Measurements from ENCODE around the gene PCDH9.

Gene PCDH9

GRCh38 chr13:66689628-66690027 is 540.5 kb downstream of the PCDH9 start:
- in situ Hi-C loops (cut with MboI; ENCODE audit: low sequenced_read_pairs), result no loop called here

DNA sequence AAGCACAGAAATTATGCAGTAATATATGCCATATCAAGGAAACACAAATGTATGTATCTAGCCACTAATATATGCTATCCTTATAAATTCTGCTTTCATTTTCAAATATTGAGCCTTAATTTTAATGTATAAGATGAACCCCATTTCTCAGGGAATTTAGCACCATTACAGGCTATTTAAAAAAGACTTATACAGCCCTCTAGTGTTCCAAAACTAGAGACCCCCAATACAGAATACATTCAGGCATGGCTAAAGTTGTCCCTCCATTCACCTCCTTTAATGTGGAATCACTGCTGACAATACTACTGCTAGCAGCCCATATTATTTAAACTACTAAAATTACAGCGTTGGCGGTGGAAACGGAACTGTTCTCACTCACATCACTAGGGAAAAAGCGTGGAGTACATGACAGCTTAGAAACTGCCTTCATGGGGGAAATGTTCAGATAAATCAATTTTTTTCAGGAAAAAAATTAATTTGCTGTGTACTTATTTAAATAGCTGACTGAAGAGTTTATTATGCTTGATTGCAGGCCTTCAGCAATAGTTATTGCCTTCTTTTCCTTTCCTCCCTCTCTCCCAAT is 541.0 kb downstream of the PCDH9 start:
- in situ Hi-C loops (cut with MboI; ENCODE audit: low sequenced_read_pairs), result no loop called here

DNA sequence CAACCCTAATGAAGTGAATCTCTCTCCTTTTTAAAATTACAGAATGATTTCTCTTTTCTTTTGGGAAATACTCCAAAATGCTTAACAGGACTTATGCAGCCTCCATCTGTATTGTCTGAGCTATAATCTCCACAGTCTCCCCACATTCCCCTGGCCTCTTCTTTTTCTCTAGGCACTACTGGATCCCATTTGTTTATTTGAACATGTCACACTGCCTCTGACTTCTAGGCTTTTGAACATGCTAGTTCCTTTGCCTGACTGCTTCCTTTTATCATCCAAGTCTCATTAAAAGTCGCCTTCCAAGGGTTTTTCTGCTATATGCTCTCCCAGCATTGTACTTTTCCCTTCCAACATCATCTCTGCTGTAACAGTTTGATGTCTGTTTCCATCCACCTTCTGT is 548.7 kb downstream of the PCDH9 start:
- in situ Hi-C loops (cut with MboI; ENCODE audit: low sequenced_read_pairs), result no loop called here

GRCh38 chr13:66680031-66680430 is 550.1 kb downstream of the PCDH9 start:
- in situ Hi-C loops (cut with MboI; ENCODE audit: low sequenced_read_pairs), result no loop called here

DNA sequence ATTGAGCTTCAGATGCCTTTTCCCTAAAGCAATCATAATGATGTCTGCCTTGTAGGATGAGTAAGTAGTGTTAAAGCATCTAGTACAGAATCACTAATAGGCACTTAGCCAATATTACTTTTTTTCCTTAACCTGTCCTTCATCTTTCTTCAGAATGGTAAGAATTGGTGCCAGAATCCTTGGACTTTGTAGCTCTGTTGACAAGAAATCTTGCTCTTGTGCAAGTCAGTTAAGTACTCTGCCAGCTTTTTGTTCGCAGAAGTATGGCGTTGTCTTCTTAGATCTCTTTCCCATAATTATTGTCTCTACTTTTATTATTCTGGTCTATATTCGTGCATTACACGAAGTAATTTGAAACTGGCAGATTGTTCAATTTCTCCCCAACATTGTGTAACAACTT is 554.5 kb downstream of the PCDH9 start:
- in situ Hi-C loops (cut with MboI; ENCODE audit: low sequenced_read_pairs), result no loop called here

DNA sequence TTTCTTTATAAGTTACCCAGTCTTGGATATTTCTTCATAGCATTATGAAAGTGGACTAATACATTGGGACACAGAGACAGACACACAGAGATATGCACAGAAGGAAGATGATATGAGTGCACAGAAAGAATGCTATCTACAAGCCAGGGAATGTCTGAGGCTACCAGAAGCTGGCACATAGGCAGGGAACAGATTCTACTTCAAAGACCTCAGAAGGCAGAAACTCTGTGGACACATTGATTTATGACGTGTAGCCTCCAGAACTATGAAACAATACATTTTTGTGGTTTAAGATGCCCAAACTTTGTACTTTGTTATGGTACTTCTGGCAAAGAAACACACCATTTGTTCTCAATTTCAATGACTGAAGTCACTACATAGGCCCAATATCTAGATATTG is 556.7 kb downstream of the PCDH9 start:
- in situ Hi-C loops (cut with MboI; ENCODE audit: low sequenced_read_pairs), result no loop called here

DNA sequence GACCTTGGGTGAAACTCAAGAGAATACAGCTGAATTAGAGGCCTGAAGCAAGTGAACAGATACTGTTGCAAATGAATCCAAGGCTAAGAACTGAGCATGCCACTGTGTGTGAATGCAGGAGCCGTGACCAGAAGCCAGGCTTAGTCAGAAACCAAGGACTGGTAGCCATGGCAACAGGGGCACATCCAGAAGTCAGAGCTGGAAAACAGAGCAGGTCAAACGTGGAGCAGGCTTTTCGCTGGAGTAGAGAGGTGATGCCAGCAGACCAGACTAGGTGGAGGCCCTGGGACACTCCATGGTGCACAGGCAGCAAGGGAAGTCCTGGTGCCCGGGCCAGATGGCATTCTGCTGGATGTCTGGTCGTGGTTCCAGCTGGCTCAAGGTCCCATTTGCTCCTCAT is 564.1 kb downstream of the PCDH9 start:
- in situ Hi-C loops (cut with MboI; ENCODE audit: low sequenced_read_pairs), result no loop called here

- in situ Hi-C loops (cut with MboI; ENCODE audit: low sequenced_read_pairs), result no loop called here
These were observed 566.4 kb downstream of the PCDH9 start for GRCh38 chr13:66663711-66664110.

- in situ Hi-C loops (cut with MboI; ENCODE audit: low sequenced_read_pairs), result no loop called here
These were observed 566.9 kb downstream of the PCDH9 start for GRCh38 chr13:66663206-66663605.

GRCh38 chr13:66661336-66661735 is 568.8 kb downstream of the PCDH9 start:
- in situ Hi-C loops (cut with MboI; ENCODE audit: low sequenced_read_pairs), result no loop called here

DNA sequence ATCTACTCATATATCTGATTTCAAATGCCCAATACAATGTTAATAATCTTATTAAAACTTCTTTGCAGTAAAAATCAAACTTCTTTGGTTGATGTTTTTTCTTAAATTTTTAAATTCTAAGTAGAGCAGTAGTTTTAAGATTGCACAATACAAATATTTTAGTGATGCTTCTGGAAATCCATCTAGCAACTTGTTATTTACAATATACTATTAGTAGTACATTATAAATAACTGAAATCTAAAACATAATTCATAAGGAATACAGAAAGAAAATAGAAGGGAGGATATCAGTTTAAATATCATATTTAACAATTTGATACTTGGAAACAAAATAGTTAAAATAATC is 569.7 kb downstream of the PCDH9 start:
- in situ Hi-C loops (cut with MboI; ENCODE audit: low sequenced_read_pairs), result no loop called here

- in situ Hi-C loops (cut with MboI; ENCODE audit: low sequenced_read_pairs), result no loop called here
These were observed 570.3 kb downstream of the PCDH9 start for GRCh38 chr13:66659701-66660467.

DNA sequence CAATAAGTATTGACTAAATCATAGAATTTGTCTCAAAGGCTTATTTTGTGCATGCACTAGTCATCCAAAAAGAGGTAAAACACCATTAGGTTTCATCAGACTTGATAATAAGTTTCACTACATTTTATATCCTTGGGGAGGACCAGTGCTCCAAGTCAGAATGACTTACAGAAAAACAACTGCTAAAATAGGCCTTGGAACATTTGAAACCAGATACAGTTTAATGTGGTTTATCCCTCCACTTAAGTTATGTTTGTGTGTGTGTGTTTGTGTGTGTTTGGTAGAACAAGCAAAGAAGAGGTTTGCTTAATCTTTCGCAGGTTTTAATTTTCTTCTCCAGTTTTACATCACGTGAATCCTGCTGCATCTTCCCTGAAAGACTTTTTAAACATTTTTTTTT is 570.9 kb downstream of the PCDH9 start:
- in situ Hi-C loops (cut with MboI; ENCODE audit: low sequenced_read_pairs), result no loop called here

- in situ Hi-C loops (cut with MboI; ENCODE audit: low sequenced_read_pairs), result no loop called here
These were observed 572.8 kb downstream of the PCDH9 start for GRCh38 chr13:66657165-66657881.

DNA sequence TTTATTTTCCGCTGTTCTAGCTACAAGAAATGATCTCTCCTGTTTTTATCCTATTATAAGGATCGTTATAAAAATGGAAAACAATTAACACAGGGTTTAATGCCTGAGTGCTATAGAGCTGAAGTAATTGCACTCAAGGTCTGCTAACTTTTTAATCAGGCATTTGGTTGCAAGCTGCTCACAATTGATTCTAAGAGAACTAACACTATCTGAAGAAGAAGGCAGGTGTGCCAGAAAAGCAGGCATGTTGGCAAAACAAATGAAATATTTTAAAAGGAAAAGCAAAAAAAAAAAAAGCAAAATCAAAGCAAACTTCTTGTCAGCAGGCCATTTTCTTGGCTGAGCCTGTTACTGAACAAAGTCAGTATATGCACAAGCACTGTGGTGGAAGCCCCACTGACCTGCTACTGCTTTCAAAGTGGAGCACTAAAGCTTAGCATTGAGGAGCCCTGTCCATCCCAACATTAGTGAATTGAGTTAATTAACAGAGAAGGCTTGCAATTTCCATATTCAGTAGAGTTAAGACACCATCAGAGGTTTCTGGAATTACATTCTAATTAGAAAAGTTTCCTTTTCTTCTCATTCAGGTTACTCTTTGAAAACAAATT is 574.2 kb downstream of the PCDH9 start:
- in situ Hi-C loops (cut with MboI; ENCODE audit: low sequenced_read_pairs), result no loop called here

GRCh38 chr13:66644855-66645460 is 585.2 kb downstream of the PCDH9 start:
- in situ Hi-C loops (cut with MboI; ENCODE audit: low sequenced_read_pairs), result no loop called here

- in situ Hi-C loops (cut with MboI; ENCODE audit: low sequenced_read_pairs), result no loop called here
These were observed 589.9 kb downstream of the PCDH9 start for GRCh38 chr13:66640231-66640630.

- in situ Hi-C loops (cut with MboI; ENCODE audit: low sequenced_read_pairs), result no loop called here
These were observed 591.1 kb downstream of the PCDH9 start for GRCh38 chr13:66639044-66639443.

- in situ Hi-C loops (cut with MboI; ENCODE audit: low sequenced_read_pairs), result no loop called here
These were observed 594.6 kb downstream of the PCDH9 start for GRCh38 chr13:66635526-66635925.

DNA sequence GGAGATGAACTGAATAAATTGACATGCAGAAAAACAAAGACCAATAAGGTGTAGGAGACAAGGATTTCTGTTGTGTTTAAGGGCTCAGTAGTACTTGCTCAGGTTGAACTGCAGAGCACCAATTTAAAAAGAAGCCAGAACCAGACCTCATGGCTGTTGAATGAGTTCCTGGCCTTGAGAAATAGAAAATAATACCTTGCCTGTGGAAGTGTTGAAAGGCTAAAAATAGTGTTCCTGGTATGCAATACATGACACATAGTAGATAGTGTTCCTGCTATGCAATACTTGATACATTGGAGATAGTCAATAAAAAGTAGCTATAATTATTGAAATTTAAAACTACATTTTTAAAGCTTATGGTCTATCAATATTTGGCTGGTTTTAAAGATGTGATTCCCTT is 595.8 kb downstream of the PCDH9 start:
- in situ Hi-C loops (cut with MboI; ENCODE audit: low sequenced_read_pairs), result no loop called here

DNA sequence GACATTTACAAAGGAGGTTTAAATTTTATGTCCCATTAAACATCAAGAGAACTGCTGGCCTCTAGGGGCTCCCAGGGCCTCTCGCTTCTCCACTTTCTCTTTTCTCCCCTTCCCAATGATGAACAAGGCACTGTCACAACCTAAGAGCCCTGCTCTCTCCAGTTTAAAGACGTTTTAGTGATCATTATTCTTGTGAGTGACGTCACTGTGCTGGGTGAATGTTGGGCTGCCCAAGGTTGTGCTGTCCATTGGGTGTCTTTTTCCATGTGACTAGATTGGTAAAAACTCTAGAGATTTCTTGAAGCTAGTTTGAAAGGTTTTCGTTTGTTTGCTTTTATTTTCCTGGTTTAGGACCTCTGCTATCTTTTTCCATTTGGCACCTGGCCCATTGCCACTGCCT is 602.6 kb downstream of the PCDH9 start:
- in situ Hi-C loops (cut with MboI; ENCODE audit: low sequenced_read_pairs), result no loop called here

Measured in HL-60/S4 (cell line).